Lower lobe of right lung (tissue), 2 donors: ENCODE results near the gene TMEM43. TPM values are rescaled to one million over a fixed set of nuclear protein-coding genes. Genes with fewer than 3 reads are reported as not detected.

ENCODE experiments used
- ATAC-seq, 2 donors: fragments of 200-7000 bp; cut with Tn5 transposase; one replicate each; pipeline ENCODE4 v1.9.1; 2020 to 2022; ENCODE audit warnings: mild to moderate bottlenecking in 2 of 2, moderate library complexity in 2 of 2
- DNase-seq: peaks from one replicate; pipeline ENCODE4 v3.0.0-alpha.2; 2020
- H3K27ac ChIP-seq: fragments of 200-600 bp; one replicate; pipeline ENCODE4 v1.8.0; 2022
- H3K27me3 ChIP-seq: fragments of 200-600 bp; one replicate; pipeline ENCODE4 v1.8.0; 2022; ENCODE audit warnings: low read depth
- H3K36me3 ChIP-seq: fragments of 200-600 bp; one replicate; pipeline ENCODE4 v1.8.0; 2022; ENCODE audit warnings: mild to moderate bottlenecking
- H3K4me1 ChIP-seq: fragments of 200-600 bp; one replicate; pipeline ENCODE4 v1.8.0; 2022
- H3K4me3 ChIP-seq: fragments of 200-600 bp; one replicate; pipeline ENCODE4 v1.8.0; 2022; ENCODE audit warnings: mild to moderate bottlenecking
- H3K9me3 ChIP-seq: fragments of 200-600 bp; one replicate; pipeline ENCODE4 v1.8.0; 2022
- intact Hi-C: fragments of 100-400 bp; cut with DNase I; formaldehyde crosslinking; loops from one replicate; pipeline ENCODE4 v1.11.0; 2022
- total RNA-seq: library from RNA; stranded (reverse); fragmentation: NEBNext Ultra II Directional; extraction: Animal tissue kit (Norgen Biotek cat#: 25700); gene quantifications from one replicate; pipeline ENCODE4 v1.2.1, GENCODE V29; 2021
- TF ChIP-seq, protein P1 (sequence below): fragments of 200-600 bp; IDR thresholded peaks from one replicate; pipeline ENCODE4 v1.8.0; 2022; ENCODE audit warnings: antibody characterized with exemption, mild to moderate bottlenecking
- donor health status: DM: no; HTN: yes; CAD: no; lungs with severe emphysema.

The TMEM43 gene
- total RNA-seq, 1 donor from 2014 or later: 73.7 TPM

DNA sequence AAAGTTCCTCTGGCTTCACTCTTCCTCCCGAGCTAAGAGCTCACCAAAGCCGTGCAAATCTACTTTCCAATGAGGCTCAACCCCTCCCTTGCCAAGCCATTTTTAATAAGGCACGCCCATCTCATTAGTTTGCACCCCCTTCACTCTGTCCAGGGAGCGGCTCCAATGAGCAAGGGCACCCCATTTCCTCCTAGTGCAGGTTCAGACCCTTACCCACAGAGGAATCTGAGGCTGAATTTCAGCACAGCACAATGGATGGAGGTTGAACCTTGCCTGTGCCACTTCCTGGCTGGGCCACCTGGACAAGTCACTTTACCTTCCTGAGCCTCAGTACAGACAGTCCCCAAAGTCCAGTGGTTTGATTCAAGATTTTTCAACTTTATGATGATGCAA lies 28.1 kb downstream of the TMEM43 start:
- no peak for ATAC-seq
- intact Hi-C loops: no loop called here
- H3K4me3 ChIP-seq: no peak overlapping the region

DNA sequence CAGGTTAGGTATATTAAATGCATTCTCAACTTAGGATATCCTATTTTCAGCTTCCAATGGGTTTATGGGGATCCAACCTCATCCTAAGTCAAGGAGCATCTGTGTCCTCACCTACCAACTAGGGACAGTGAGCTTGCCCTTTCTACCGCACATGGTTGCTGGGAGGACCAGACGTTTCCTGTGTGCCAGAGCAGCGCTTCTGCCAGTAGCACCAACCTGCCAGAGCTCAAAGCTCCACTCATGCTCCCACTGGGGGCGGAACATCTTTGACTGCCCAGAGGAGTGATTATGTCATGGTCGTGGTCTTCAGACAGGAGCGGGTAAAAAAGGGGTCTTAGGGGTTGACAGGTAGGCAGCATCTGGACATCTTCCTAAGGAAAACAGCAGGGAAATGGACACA lies 28.8 kb downstream of the TMEM43 start:
- Histone ChIP-seq H3K4me3 (no peak overlapping the region), H3K4me1 (no peaks in the 10 kb centered on the region), H3K9me3 (no peaks in the 10 kb centered on the region), H3K27me3 (no peaks in the 10 kb centered on the region), H3K36me3 (peaks cover 88% of the 10 kb centered on the region), H3K27ac (no peak overlapping the region)
- ATAC-seq: no peak
- intact Hi-C loops: no loop called here
- DNase-seq: no peak
- TF ChIP-seq, protein P1, sequence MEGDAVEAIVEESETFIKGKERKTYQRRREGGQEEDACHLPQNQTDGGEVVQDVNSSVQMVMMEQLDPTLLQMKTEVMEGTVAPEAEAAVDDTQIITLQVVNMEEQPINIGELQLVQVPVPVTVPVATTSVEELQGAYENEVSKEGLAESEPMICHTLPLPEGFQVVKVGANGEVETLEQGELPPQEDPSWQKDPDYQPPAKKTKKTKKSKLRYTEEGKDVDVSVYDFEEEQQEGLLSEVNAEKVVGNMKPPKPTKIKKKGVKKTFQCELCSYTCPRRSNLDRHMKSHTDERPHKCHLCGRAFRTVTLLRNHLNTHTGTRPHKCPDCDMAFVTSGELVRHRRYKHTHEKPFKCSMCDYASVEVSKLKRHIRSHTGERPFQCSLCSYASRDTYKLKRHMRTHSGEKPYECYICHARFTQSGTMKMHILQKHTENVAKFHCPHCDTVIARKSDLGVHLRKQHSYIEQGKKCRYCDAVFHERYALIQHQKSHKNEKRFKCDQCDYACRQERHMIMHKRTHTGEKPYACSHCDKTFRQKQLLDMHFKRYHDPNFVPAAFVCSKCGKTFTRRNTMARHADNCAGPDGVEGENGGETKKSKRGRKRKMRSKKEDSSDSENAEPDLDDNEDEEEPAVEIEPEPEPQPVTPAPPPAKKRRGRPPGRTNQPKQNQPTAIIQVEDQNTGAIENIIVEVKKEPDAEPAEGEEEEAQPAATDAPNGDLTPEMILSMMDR: no peak

More for the DNA sequence above, 28.1 kb downstream of the TMEM43 start:
- no peak for DNase-seq
- Histone ChIP-seq H3K36me3 (peaks cover 88% of the 10 kb centered on the region), H3K4me1 (no peaks in the 10 kb centered on the region), H3K9me3 (no peaks in the 10 kb centered on the region), H3K27ac (no peak overlapping the region), H3K27me3 (no peaks in the 10 kb centered on the region)
- TF ChIP-seq, protein P1: no peak

DNA sequence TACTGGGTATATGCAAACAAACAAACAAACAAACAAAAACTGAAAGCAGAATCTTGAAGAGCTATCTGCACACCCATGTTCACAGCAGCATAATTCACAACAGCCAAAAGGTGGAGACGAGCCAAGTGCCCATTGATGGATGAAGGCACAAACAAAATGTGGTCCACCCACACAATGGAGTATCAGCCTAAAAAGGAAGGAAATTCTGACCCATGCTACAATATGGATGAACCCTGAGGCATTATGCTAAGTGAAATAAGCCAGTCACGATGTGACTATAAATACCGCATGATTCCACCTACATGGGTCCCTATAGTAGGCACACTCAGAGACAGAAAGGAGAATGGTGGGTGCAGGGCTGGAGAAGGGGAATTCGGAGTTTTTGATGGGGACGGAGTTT lies 29.4 kb downstream of the TMEM43 start:
- Histone ChIP-seq H3K4me3 (no peak overlapping the region), H3K4me1 (no peaks in the 10 kb centered on the region), H3K9me3 (no peaks in the 10 kb centered on the region), H3K36me3 (peaks cover 91% of the 10 kb centered on the region), H3K27ac (no peak overlapping the region), H3K27me3 (no peaks in the 10 kb centered on the region)
- ATAC-seq (no peak), DNase-seq (no peak)
- TF ChIP-seq, protein P1: no peak
- intact Hi-C loops: no loop called here

DNA sequence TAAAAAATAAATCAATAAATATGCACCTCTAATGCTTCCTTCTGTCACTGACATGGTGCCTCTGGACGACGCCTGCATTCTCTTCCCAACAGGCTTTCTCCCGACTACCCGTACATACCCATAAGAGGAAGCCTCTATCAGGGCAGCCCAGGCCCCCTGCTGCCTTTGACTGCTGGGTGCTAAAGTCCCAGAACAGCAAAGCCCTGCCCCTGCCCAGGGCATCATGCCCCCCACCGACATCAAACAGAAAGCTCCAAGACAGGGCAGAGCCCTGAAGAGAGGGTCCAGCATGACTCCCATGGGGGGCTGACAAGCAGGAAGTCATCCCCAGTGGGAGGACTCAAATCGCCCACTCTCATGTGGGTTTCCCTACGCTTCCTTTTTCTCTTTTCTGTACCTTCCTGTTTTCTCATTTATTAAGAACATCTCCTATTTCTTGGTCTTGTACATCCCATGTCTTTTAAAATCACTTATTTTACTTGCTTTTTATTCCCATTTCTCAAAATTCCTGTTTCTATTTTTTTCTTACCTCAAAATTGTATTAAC lies 30.1 kb downstream of the TMEM43 start:
- no peaks in the 10 kb centered on the region for H3K4me1 ChIP-seq
- intact Hi-C loops: no loop called here
- H3K27me3 ChIP-seq: no peaks in the 10 kb centered on the region
- H3K27ac ChIP-seq: no peak overlapping the region
- DNase-seq (no peak), ATAC-seq (no peak)
- TF ChIP-seq, protein P1: no peak
- peaks cover 91% of the 10 kb centered on the region for H3K36me3 ChIP-seq
- H3K4me3 ChIP-seq: no peak overlapping the region
- no peaks in the 10 kb centered on the region for H3K9me3 ChIP-seq

DNA sequence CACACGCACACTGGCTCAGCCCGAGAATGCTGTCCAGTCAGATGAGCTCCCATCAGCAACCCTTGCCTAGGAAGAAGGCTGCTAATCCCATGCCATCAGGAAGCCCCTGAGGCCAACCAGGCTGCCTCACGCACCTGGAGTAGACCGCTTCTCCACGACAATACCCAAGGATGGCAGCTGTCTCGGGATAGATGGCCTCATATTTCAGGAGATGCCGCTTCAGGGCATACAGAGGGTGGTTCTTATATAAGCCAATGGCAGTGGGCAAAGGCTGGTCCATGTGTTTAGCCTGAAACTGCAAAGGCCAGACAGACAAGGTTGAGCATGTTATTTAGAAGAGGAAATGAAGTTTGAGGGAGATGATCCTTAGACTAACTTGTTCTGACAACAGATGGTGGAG lies 31.3 kb downstream of the TMEM43 start:
- ATAC-seq (no peak), DNase-seq (no peak)
- no peaks in the 10 kb centered on the region for H3K27me3 ChIP-seq
- intact Hi-C loops: no loop called here
- no peaks in the 10 kb centered on the region for H3K4me1 ChIP-seq
- TF ChIP-seq, protein P1: no peak
- no peak overlapping the region for H3K4me3 ChIP-seq
- H3K36me3 ChIP-seq: peaks cover 91% of the 10 kb centered on the region
- no peak overlapping the region for H3K27ac ChIP-seq
- H3K9me3 ChIP-seq: no peaks in the 10 kb centered on the region
